Endothelial cell of umbilical vein (primary cell): ENCODE data around the gene GABBR2. TPM values are rescaled to one million over a fixed set of nuclear protein-coding genes. Genes with fewer than 3 reads are reported as not detected.

Source experiments
- BruUV-seq: library from RNA; stranded (reverse); fragments of 400-500 nt; replicated peaks from 2 replicates; lab custom pipeline; 2021; lab: Mats Ljungman, UMichigan
- CTCF ChIA-PET: fragments of 300-600, 350-600 bp; sonication (Branson Sonifier 250); formaldehyde crosslinking; loops from one replicate; lab custom pipeline; 2021; ENCODE audit warnings: antibody characterized with exemption, inconsistent platforms; lab: Charles Lee
- POLR2A ChIA-PET: fragments of 300-600, 350-600 bp; sonication (Branson Sonifier 250); formaldehyde crosslinking; loops from one replicate; lab custom pipeline; 2021; ENCODE audit warnings: antibody characterized with exemption, inconsistent platforms; lab: Charles Lee
- DNase-seq: peaks from one replicate; pipeline ENCODE4 v3.0.0-alpha.2; 2011; ENCODE audit warnings: low read depth, low spot score
- FAIRE-seq: peaks from 2 replicates; lab custom pipeline; 2011; peaks lifted over from hg19 to GRCh38; lab: Jason Lieb, UNC
- H2AFZ ChIP-seq: 2 replicates; pipeline ENCODE4 v1.6.0; 2012; ENCODE audit warnings: low read depth, low read length, control low read depth, inconsistent platforms
- H3K27ac ChIP-seq: 2 replicates; pipeline ENCODE4 v1.5.1; 2011; ENCODE audit warnings: low read depth, mild to moderate bottlenecking, control low read depth, low read length, moderate library complexity; ENCODE audit not compliant: insufficient read depth
- H3K27me3 ChIP-seq, 2 experiments: 2 replicates each; pipeline versions ENCODE4 v1.6.0 to v1.6.1; 2011; ENCODE audit warnings: low read length in 2 of 2, mixed read lengths in 1 of 2; ENCODE audit not compliant: control insufficient read depth in 2 of 2, insufficient read depth in 2 of 2
- H3K36me3 ChIP-seq, 2 experiments: 2 replicates in 1 of 2; 3 replicates in 1 of 2; pipeline ENCODE4 v1.5.1; 2011; ENCODE audit warnings: low read length in 2 of 2, mild to moderate bottlenecking in 1 of 2, moderate library complexity in 1 of 2; ENCODE audit not compliant: control insufficient read depth in 2 of 2, insufficient read depth in 2 of 2; ENCODE audit errors: extremely low read depth in 1 of 2
- H3K4me1 ChIP-seq: 3 replicates; pipeline ENCODE4 v1.5.1; 2011; ENCODE audit warnings: mild to moderate bottlenecking, low read length; ENCODE audit not compliant: control insufficient read depth, insufficient read depth; ENCODE audit errors: extremely low read depth
- H3K4me2 ChIP-seq: 2 replicates; pipeline ENCODE4 v1.6.1; 2011; ENCODE audit warnings: low read length, control low read depth, mixed read lengths; ENCODE audit not compliant: insufficient read depth
- H3K4me3 ChIP-seq, 3 experiments: fragments of 200-600 bp in 1 of 3; sonication (generic), shearing (Covaris generic) in 1 of 3; replicated peaks in 1 of 3; 2 replicates each; pipeline ENCODE4 v1.5.1; 2011 to 2016; ENCODE audit warnings: control low read depth in 3 of 3, low read length in 3 of 3, mild to moderate bottlenecking in 2 of 3, inconsistent platforms in 1 of 3, low read depth in 1 of 3, moderate library complexity in 1 of 3; ENCODE audit not compliant: insufficient read depth in 1 of 3
- H3K79me2 ChIP-seq: 2 replicates; pipeline ENCODE4 v1.6.0; 2012; ENCODE audit warnings: low read length, inconsistent platforms; ENCODE audit not compliant: control insufficient read depth, insufficient read depth
- H3K9ac ChIP-seq: replicated peaks from 2 replicates; pipeline ENCODE3; 2011; ENCODE audit warnings: low read length, control low read depth; ENCODE audit not compliant: insufficient read depth; ENCODE audit errors: extremely low read depth
- H3K9me1 ChIP-seq: replicated peaks from 3 replicates; pipeline ENCODE4 v1.6.0; 2011; ENCODE audit warnings: mild to moderate bottlenecking, low read length; ENCODE audit not compliant: control insufficient read depth, insufficient read depth; ENCODE audit errors: extremely low read depth
- H3K9me3 ChIP-seq: replicated peaks from 2 replicates; pipeline ENCODE4 v1.5.1; 2012; ENCODE audit warnings: low read length, inconsistent platforms; ENCODE audit not compliant: control insufficient read depth, insufficient read depth
- H4K20me1 ChIP-seq: replicated peaks from 2 replicates; pipeline ENCODE3; 2011; ENCODE audit warnings: mild to moderate bottlenecking, low read length; ENCODE audit not compliant: control insufficient read depth, insufficient read depth; ENCODE audit errors: extremely low read depth
- CTCF ChIP-seq, 2 donors: IDR thresholded peaks; 1 replicate in 1 of 2; 2 replicates in 1 of 2; pipeline ENCODE4 v1.5.1; 2011; ENCODE audit warnings: low read length in 2 of 2, mild to moderate bottlenecking in 2 of 2, moderate library complexity in 2 of 2, control low read depth in 1 of 2, inconsistent platforms in 1 of 2, low read depth in 1 of 2; ENCODE audit not compliant: insufficient read depth in 1 of 2; ENCODE audit errors: extremely low read depth in 1 of 2
- EZH2 ChIP-seq: IDR thresholded peaks from 2 replicates; pipeline ENCODE4 v1.6.1; 2012; ENCODE audit warnings: borderline replicate concordance, low read depth, mild to moderate bottlenecking, moderate library complexity, low read length, inconsistent platforms; ENCODE audit not compliant: severe bottlenecking
- FOS ChIP-seq: IDR thresholded peaks from 2 replicates; pipeline ENCODE4 v1.6.1; 2011; ENCODE audit warnings: mild to moderate bottlenecking, low read length, moderate library complexity, borderline replicate concordance; ENCODE audit not compliant: insufficient read depth
- GATA2 ChIP-seq: IDR thresholded peaks from 2 replicates; pipeline ENCODE4 v1.7.0; 2011; ENCODE audit warnings: low read depth, mild to moderate bottlenecking, moderate library complexity, mixed read lengths, low read length; ENCODE audit not compliant: insufficient read length, insufficient read depth
- JUN ChIP-seq: IDR thresholded peaks from 2 replicates; pipeline ENCODE4 v1.6.1; 2011; ENCODE audit warnings: borderline replicate concordance, low read depth; ENCODE audit not compliant: insufficient read length, insufficient read depth
- MAX ChIP-seq: IDR thresholded peaks from 2 replicates; pipeline ENCODE4 v1.6.1; 2011; ENCODE audit not compliant: insufficient read depth, insufficient read length
- MYC ChIP-seq: IDR thresholded peaks from one replicate; pipeline ENCODE4 v1.6.1; 2011; ENCODE audit warnings: mild to moderate bottlenecking, low read depth, low read length
- POLR2A ChIP-seq: IDR thresholded peaks from 2 replicates; pipeline ENCODE4 v1.6.1; 2012; ENCODE audit warnings: low read depth, mild to moderate bottlenecking, control low read depth, low read length
- POLR2AphosphoS5 ChIP-seq: IDR thresholded peaks from 2 replicates; pipeline ENCODE4 v1.6.1; 2012; ENCODE audit warnings: low read depth, mild to moderate bottlenecking, control low read depth, low read length, moderate library complexity; ENCODE audit not compliant: insufficient read depth
- dilution Hi-C: fragments of 300-500 bp; cut with MboI; formaldehyde crosslinking; loops from one replicate; pipeline ENCODE4 v1.15.0; 2019; ENCODE audit warnings: low sequenced_read_pairs; ENCODE audit not compliant: extremely low pct_ligation_motif_present
- intact Hi-C: fragments of 100-400 bp; cut with micrococcal nuclease; formaldehyde crosslinking; loops from one replicate; pipeline ENCODE4 v1.10.0; 2022
- polyA plus RNA-seq, 4 experiments: library from polyadenylated mRNA; depleted of rRNA in 3 of 4; stranded (reverse) in 3 of 4; unstranded in 1 of 4; fragments of >200 nt; gene quantifications; 2 replicates each; pipeline versions ENCODE4 v1.2.1 to v1.2.3, GENCODE V29; 2011 to 2012; ENCODE audit warnings: missing spikeins in 1 of 4
- total RNA-seq: library from RNA; stranded (reverse); gene quantifications from 2 replicates; pipeline ENCODE4 v1.2.3, GENCODE V29; 2021

Gene GABBR2
- total and polyA plus RNA-seq, 2 donors (not counting 3 experiments of a cell fraction or from before 2014, with no cell fraction given) = 1.1 to 9.2 TPM

- no peaks in the 10 kb centered on the region for H3K36me3 ChIP-seq
- H2AFZ ChIP-seq = no peak overlapping the region
- H3K79me2 ChIP-seq = no peaks in the 10 kb centered on the region
- H3K9me3 ChIP-seq = no peaks in the 10 kb centered on the region
- BruUV-seq = no TSS peak
- H3K27ac ChIP-seq = no peak overlapping the region
- dilution Hi-C loops (no loop called here), intact Hi-C loops (loop anchor here (2.0 kb wide), 1 partner anchor 79 kb away; no protein-coding TSS in a partner anchor)
- no peak for FAIRE-seq
- no peak for DNase-seq
- ChIA-PET CTCF (no interaction called here), POLR2A (no interaction called here)
- no peak overlapping the region for H3K9ac ChIP-seq
- no peak overlapping the region for H3K4me2 ChIP-seq
- H3K4me3 ChIP-seq = no peak overlapping the region
- no peaks in the 10 kb centered on the region for H3K4me1 ChIP-seq
- H4K20me1 ChIP-seq = no peaks in the 10 kb centered on the region
- H3K9me1 ChIP-seq = no peaks in the 10 kb centered on the region
- TF ChIP-seq EZH2 (no peak), MAX (no peak), GATA2 (no peak), CTCF (IDR thresholded peaks at IDR 0.05; ENCODE audit: extremely low read depth in 1 of 2, insufficient read depth in 1 of 2, low read depth in 1 of 2, low read length in 2 of 2) (no peak), FOS (no peak), POLR2AphosphoS5 (no peak), JUN (no peak), POLR2A (no peak), MYC (no peak)
- no peaks in the 10 kb centered on the region for H3K27me3 ChIP-seq
Measured at GRCh38 chr9:98479967-98480847, 228.5 kb downstream of the GABBR2 start.
